ENCODE data around the gene TTLL8.

DNA sequence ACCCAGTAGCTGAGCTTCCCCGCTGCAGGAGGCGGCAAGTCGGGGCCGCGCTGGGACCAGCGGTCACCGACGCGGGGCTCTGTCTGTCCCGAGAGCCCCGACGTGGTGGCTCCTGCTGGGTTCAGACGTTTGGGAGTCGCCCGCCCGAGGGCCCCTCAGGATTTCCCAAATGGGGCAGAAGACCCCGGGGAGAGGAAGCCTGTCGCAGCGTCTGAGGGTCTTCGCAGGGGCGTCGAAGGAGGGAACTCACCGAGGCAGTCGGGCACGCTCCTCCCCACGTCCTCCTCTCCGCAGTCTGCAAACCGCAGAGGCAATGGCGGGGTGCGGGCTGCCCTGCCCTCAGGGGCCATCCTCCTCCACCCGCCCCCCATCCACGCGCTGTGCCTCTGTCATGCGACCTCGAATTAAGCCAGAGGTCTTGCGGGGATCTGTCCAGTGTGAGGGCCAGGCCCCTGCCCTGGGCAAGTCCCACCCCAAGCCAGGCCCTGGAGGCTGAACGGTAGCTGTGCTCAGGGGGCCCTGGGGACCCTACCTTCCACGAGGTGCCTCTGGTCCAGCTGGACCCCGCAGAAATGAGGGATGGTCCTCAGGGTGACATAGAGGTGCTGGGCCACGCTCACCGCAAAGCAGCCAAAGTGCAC lies 58.0 kb downstream of the TTLL8 start:
- TF ChIP-seq, protein P1, sequence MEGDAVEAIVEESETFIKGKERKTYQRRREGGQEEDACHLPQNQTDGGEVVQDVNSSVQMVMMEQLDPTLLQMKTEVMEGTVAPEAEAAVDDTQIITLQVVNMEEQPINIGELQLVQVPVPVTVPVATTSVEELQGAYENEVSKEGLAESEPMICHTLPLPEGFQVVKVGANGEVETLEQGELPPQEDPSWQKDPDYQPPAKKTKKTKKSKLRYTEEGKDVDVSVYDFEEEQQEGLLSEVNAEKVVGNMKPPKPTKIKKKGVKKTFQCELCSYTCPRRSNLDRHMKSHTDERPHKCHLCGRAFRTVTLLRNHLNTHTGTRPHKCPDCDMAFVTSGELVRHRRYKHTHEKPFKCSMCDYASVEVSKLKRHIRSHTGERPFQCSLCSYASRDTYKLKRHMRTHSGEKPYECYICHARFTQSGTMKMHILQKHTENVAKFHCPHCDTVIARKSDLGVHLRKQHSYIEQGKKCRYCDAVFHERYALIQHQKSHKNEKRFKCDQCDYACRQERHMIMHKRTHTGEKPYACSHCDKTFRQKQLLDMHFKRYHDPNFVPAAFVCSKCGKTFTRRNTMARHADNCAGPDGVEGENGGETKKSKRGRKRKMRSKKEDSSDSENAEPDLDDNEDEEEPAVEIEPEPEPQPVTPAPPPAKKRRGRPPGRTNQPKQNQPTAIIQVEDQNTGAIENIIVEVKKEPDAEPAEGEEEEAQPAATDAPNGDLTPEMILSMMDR (IDR thresholded peaks at IDR 0.05), result no peak
- no peak for TF ChIP-seq POLR2A (IDR thresholded peaks at IDR 0.05)
